ENCODE results near the gene APOO. TPM values are rescaled to one million over a fixed set of nuclear protein-coding genes. Genes with fewer than 3 reads are reported as not detected.

APOO gene
- total RNA-seq, 2 donors from 2014 or later: 47.9 to 74.2 TPM

- H3K36me3 ChIP-seq (ENCODE audit: control insufficient read depth, insufficient read depth, low read length): no peaks in the 10 kb centered on the region
- no peaks in the 10 kb centered on the region for H3K9me3 ChIP-seq (ENCODE audit: control insufficient read depth, low read length)
- 92 to 100% methylated on average over 1 to 2 of the region's 4 CpGs for WGBS, 2 experiments (ENCODE audit: insufficient coverage in 1 of 2, insufficient read length in 1 of 2)
- no peak overlapping the region for H3K9ac ChIP-seq (ENCODE audit: extremely low read depth, low read length, poor library complexity, severe bottlenecking)
- peaks cover 54% of the 10 kb centered on the region for H3K36me3 Mint-ChIP-seq (ENCODE audit: low read depth)
- no peak for DNase-seq
- H3K27me3 ChIP-seq (ENCODE audit: control insufficient read depth, insufficient read depth, low read length, poor library complexity, severe bottlenecking): no peaks in the 10 kb centered on the region
- H3K27ac Mint-ChIP-seq: no peak overlapping the region
- no peak overlapping the region for H3K27ac ChIP-seq (ENCODE audit: low read depth, low read length)
- no peaks in the 10 kb centered on the region for H3K9me3 Mint-ChIP-seq
- no peaks in the 10 kb centered on the region for H3K4me1 Mint-ChIP-seq
- H3K27me3 Mint-ChIP-seq (ENCODE audit: insufficient read depth): no peaks in the 10 kb centered on the region
- H3K4me3 ChIP-seq (ENCODE audit: low read length): no peak overlapping the region
- no peaks in the 10 kb centered on the region for H3K4me1 ChIP-seq (ENCODE audit: control insufficient read depth, insufficient read depth, low read length)
- no peak for TF ChIP-seq CTCF (conservative IDR thresholded peaks at IDR 0.05)
- no peak overlapping the region for H3K4me3 Mint-ChIP-seq
Observed at GRCh38 chrX:23855569-23855968, 52.2 kb downstream of the APOO start.

- peaks cover 56% of the 10 kb centered on the region for H3K36me3 Mint-ChIP-seq (ENCODE audit: low read depth)
- no peaks in the 10 kb centered on the region for H3K9me3 ChIP-seq (ENCODE audit: control insufficient read depth, low read length)
- no peak for TF ChIP-seq CTCF (conservative IDR thresholded peaks at IDR 0.05)
Observed at GRCh38 chrX:23854945-23855344, 52.8 kb downstream of the APOO start.

GRCh38 chrX:23854122-23854521 is 53.6 kb downstream of the APOO start:
- no peaks in the 10 kb centered on the region for H3K4me1 Mint-ChIP-seq
- Histone ChIP-seq H3K4me3 (ENCODE audit: low read length) (no peak overlapping the region), H3K9me3 (ENCODE audit: control insufficient read depth, low read length) (no peaks in the 10 kb centered on the region), H3K27ac (ENCODE audit: low read depth, low read length) (no peak overlapping the region), H3K36me3 (ENCODE audit: control insufficient read depth, insufficient read depth, low read length) (no peaks in the 10 kb centered on the region), H3K9ac (ENCODE audit: extremely low read depth, low read length, poor library complexity, severe bottlenecking) (no peak overlapping the region), H3K4me1 (ENCODE audit: control insufficient read depth, insufficient read depth, low read length) (no peaks in the 10 kb centered on the region), H3K27me3 (ENCODE audit: control insufficient read depth, insufficient read depth, low read length, poor library complexity, severe bottlenecking) (no peaks in the 10 kb centered on the region)
- no peak for TF ChIP-seq CTCF (conservative IDR thresholded peaks at IDR 0.05)
- DNase-seq: no peak
- no peak overlapping the region for H3K27ac Mint-ChIP-seq
- no peaks in the 10 kb centered on the region for H3K9me3 Mint-ChIP-seq
- H3K36me3 Mint-ChIP-seq (ENCODE audit: low read depth): peaks cover 58% of the 10 kb centered on the region
- no peaks in the 10 kb centered on the region for H3K27me3 Mint-ChIP-seq (ENCODE audit: insufficient read depth)
- 100% methylated on average over 3 of the region's 4 CpGs; no CpG with 5 or more reads in 1 of the 2 experiments for WGBS, 2 experiments (ENCODE audit: insufficient coverage in 1 of 2, insufficient read length in 1 of 2)
- H3K4me3 Mint-ChIP-seq: no peak overlapping the region

More at GRCh38 chrX:23854945-23855344, 52.8 kb downstream of the APOO start:
- Mint-ChIP-seq H3K27me3 (ENCODE audit: insufficient read depth) (no peaks in the 10 kb centered on the region), H3K9me3 (no peaks in the 10 kb centered on the region), H3K27ac (no peak overlapping the region), H3K4me3 (no peak overlapping the region), H3K4me1 (no peaks in the 10 kb centered on the region)
- 100% methylated on average over 1 of the region's 3 CpGs; no CpG with 5 or more reads in 1 of the 2 experiments for WGBS, 2 experiments (ENCODE audit: insufficient coverage in 1 of 2, insufficient read length in 1 of 2)
- H3K4me1 ChIP-seq (ENCODE audit: control insufficient read depth, insufficient read depth, low read length): no peaks in the 10 kb centered on the region
- no peak overlapping the region for H3K9ac ChIP-seq (ENCODE audit: extremely low read depth, low read length, poor library complexity, severe bottlenecking)
- DNase-seq: no peak
- H3K27ac ChIP-seq (ENCODE audit: low read depth, low read length): no peak overlapping the region
- no peaks in the 10 kb centered on the region for H3K36me3 ChIP-seq (ENCODE audit: control insufficient read depth, insufficient read depth, low read length)
- H3K27me3 ChIP-seq (ENCODE audit: control insufficient read depth, insufficient read depth, low read length, poor library complexity, severe bottlenecking): no peaks in the 10 kb centered on the region
- H3K4me3 ChIP-seq (ENCODE audit: low read length): no peak overlapping the region

All from endodermal cell (in vitro differentiated cells).